Heart left ventricle (tissue), 13 donors: ENCODE data around the gene HIC2.
"Not testable (repeated sequence)": the region's sequence is repeated elsewhere in the genome, so short reads cannot be mapped to it uniquely, and the experiment has no call there.

Experiments used
- POLR2A ChIP-seq, 2 donors: fragments of 450-650 bp; IDR thresholded peaks; one replicate each; pipeline ENCODE4 v1.6.1; 2017; ENCODE audit warnings: antibody characterized with exemption in 2 of 2, mild to moderate bottlenecking in 2 of 2, moderate library complexity in 2 of 2
- TF ChIP-seq, protein P1 (sequence below), 12 donors: fragments of 200-600 bp; sonication (generic) in 4 of 12; IDR thresholded peaks; one replicate each; pipeline versions ENCODE4 v1.5.0 to v1.8.0; 2018 to 2022; ENCODE audit warnings: antibody characterized with exemption in 12 of 12, mild to moderate bottlenecking in 5 of 12
- donor health status: ischemic (EF 13 %, LVEDD 7.1; RV severe dilation, severe dysfunction).
- donor health status: DM: no; HTN: yes; CAD: no.
- donor health status: DM: no; HTN: no; CAD: no.
- donor health status: ischemic (EF 25% LVEDD 6.9; RV normal size, moderate dysfunction).
- donor health status: ischemic (EF 25% LVEDD 5.7; RV mildly dilated, moderate dysfunction).
- donor health status: ischemic (EF 35%, LVEDD 5.7; RV mildly dilated, moderate dysfunction).
- donor health status: nonischemic (EF 11% LVEDD 7.7; RV severe dilation, severe dysfunction).
- donor health status: DM: yes; HTN: yes; CAD: no.
- donor health status: PGD.
- donor health status: ischemic (EF 29% LVEDD 5.4; RV normal size, mild dysfunction).
- donor health status: nonischemic (EF 23%, LVEDD 6.1; RV moderate dilation, normal function).

DNA sequence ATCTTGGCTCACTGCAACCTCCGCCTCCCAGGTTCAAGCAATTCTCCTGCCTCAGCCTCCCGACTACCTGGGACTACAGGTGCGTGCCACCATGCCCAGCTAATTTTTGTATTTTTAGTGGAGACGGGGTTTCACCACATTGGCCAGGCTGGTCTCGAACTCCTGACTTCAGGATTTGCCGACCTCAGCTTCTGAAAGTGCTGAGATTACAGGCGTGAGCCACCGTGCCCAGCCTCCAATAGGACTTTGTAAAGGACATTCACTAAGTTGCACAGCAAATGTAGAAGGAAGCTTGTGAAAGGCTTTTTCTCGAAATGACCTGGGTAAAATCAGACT is 37.8 kb downstream of the HIC2 start:
- TF ChIP-seq, protein P1, sequence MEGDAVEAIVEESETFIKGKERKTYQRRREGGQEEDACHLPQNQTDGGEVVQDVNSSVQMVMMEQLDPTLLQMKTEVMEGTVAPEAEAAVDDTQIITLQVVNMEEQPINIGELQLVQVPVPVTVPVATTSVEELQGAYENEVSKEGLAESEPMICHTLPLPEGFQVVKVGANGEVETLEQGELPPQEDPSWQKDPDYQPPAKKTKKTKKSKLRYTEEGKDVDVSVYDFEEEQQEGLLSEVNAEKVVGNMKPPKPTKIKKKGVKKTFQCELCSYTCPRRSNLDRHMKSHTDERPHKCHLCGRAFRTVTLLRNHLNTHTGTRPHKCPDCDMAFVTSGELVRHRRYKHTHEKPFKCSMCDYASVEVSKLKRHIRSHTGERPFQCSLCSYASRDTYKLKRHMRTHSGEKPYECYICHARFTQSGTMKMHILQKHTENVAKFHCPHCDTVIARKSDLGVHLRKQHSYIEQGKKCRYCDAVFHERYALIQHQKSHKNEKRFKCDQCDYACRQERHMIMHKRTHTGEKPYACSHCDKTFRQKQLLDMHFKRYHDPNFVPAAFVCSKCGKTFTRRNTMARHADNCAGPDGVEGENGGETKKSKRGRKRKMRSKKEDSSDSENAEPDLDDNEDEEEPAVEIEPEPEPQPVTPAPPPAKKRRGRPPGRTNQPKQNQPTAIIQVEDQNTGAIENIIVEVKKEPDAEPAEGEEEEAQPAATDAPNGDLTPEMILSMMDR (IDR thresholded peaks at IDR 0.05) = not testable (repeated sequence)
- TF ChIP-seq POLR2A (IDR thresholded peaks at IDR 0.05) = not testable (repeated sequence)
